ENCODE results near the gene GSDMA. TPM values are rescaled to one million over a fixed set of nuclear protein-coding genes. Genes with fewer than 3 reads are reported as not detected.

GSDMA gene
- total RNA-seq, 1 donor from 2014 or later, result not detected

DNA sequence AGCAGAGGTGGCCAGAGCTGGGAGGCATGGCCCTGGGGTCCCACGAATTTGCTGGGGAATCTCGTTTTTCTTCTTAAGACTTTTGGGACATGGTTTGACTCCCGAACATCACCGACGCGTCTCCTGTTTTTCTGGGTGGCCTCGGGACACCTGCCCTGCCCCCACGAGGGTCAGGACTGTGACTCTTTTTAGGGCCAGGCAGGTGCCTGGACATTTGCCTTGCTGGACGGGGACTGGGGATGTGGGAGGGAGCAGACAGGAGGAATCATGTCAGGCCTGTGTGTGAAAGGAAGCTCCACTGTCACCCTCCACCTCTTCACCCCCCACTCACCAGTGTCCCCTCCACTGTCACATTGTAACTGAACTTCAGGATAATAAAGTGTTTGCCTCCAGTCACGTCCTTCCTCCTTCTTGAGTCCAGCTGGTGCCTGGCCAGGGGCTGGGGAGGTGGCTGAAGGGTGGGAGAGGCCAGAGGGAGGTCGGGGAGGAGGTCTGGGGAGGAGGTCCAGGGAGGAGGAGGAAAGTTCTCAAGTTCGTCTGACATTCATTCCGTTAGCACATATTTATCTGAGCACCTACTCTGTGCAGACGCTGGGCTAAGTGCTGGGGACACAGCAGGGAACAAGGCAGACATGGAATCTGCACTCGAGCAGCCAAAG lies 54.7 kb downstream of the GSDMA start:
- intact Hi-C loops (cut with micrococcal nuclease), result no loop called here
- TF ChIP-seq, protein P1, sequence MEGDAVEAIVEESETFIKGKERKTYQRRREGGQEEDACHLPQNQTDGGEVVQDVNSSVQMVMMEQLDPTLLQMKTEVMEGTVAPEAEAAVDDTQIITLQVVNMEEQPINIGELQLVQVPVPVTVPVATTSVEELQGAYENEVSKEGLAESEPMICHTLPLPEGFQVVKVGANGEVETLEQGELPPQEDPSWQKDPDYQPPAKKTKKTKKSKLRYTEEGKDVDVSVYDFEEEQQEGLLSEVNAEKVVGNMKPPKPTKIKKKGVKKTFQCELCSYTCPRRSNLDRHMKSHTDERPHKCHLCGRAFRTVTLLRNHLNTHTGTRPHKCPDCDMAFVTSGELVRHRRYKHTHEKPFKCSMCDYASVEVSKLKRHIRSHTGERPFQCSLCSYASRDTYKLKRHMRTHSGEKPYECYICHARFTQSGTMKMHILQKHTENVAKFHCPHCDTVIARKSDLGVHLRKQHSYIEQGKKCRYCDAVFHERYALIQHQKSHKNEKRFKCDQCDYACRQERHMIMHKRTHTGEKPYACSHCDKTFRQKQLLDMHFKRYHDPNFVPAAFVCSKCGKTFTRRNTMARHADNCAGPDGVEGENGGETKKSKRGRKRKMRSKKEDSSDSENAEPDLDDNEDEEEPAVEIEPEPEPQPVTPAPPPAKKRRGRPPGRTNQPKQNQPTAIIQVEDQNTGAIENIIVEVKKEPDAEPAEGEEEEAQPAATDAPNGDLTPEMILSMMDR (IDR thresholded peaks at IDR 0.05), result no peak
- no peaks in the 10 kb centered on the region for H3K9me3 Mint-ChIP-seq
- DNase-seq (no peak), ATAC-seq (ENCODE audit: low read depth) (no peak)
- H3K4me1 Mint-ChIP-seq, result peaks cover 5% of the 10 kb centered on the region
- ChIA-PET POLR2A (interaction anchor here (0.6 kb wide), 1 partner anchor 550 kb away, joined by 3 read pairs; no protein-coding TSS in a partner anchor), CTCF (no interaction called here)
- H3K4me3 Mint-ChIP-seq, result no peak overlapping the region
- H3K36me3 Mint-ChIP-seq (ENCODE audit: low read depth), result peaks cover 41% of the 10 kb centered on the region
- H3K27me3 Mint-ChIP-seq, result peaks cover 2% of the 10 kb centered on the region
- H3K27ac Mint-ChIP-seq, result no peak overlapping the region

- no peak for ATAC-seq (ENCODE audit: low read depth)
- intact Hi-C loops (cut with micrococcal nuclease), result no loop called here
- TF ChIP-seq, protein P1 (IDR thresholded peaks at IDR 0.05), result no peak
- ChIA-PET CTCF (interaction anchor here (1.1 kb wide), 1 partner anchor 9 kb away, joined by 3 read pairs; no protein-coding TSS in a partner anchor), POLR2A (interaction anchor here (0.6 to 1.1 kb wide), 3 partner anchors 90 to 551 kb away, joined by 3 read pairs; partner anchors contain the start of gene CASC3)
- Mint-ChIP-seq H3K27ac (no peak overlapping the region), H3K4me1 (peaks cover 5% of the 10 kb centered on the region), H3K9me3 (no peaks in the 10 kb centered on the region), H3K36me3 (ENCODE audit: low read depth) (peaks cover 47% of the 10 kb centered on the region), H3K27me3 (peaks cover 2% of the 10 kb centered on the region), H3K4me3 (no peak overlapping the region)
- DNase-seq, result no peak
Measured at GRCh38 chr17:40018211-40019121, 55.7 kb downstream of the GSDMA start.

GRCh38 chr17:40019140-40019991 lies 56.6 kb downstream of the GSDMA start:
- peaks cover 54% of the 10 kb centered on the region for H3K36me3 Mint-ChIP-seq (ENCODE audit: low read depth)
- TF ChIP-seq, protein P1 (IDR thresholded peaks at IDR 0.05), result no peak
- ATAC-seq (ENCODE audit: low read depth), result no peak
- intact Hi-C loops (cut with micrococcal nuclease), result no loop called here
- H3K27me3 Mint-ChIP-seq, result no peaks in the 10 kb centered on the region
- H3K4me3 Mint-ChIP-seq, result no peak overlapping the region
- H3K4me1 Mint-ChIP-seq, result no peaks in the 10 kb centered on the region
- CTCF ChIA-PET, result interaction anchor here (1.1 kb wide), 1 partner anchor 9 kb away, joined by 3 read pairs; no protein-coding TSS in a partner anchor
- DNase-seq, result no peak
- H3K27ac Mint-ChIP-seq, result no peak overlapping the region
- H3K9me3 Mint-ChIP-seq, result no peaks in the 10 kb centered on the region
- POLR2A ChIA-PET, result interaction anchor here (0.6 to 1.1 kb wide), 3 partner anchors 89 to 393 kb away, joined by 3 read pairs; partner anchors contain the start of genes CASC3 and PPP1R1B

- no peaks in the 10 kb centered on the region for H3K4me1 Mint-ChIP-seq
- no peaks in the 10 kb centered on the region for H3K27me3 Mint-ChIP-seq
- DNase-seq (no peak), ATAC-seq (ENCODE audit: low read depth) (no peak)
- TF ChIP-seq, protein P1 (IDR thresholded peaks at IDR 0.05), result no peak
- no peaks in the 10 kb centered on the region for H3K9me3 Mint-ChIP-seq
- H3K27ac Mint-ChIP-seq, result no peak overlapping the region
- intact Hi-C loops (cut with micrococcal nuclease), result no loop called here
- H3K36me3 Mint-ChIP-seq (ENCODE audit: low read depth), result peaks cover 57% of the 10 kb centered on the region
- CTCF ChIA-PET, result no interaction called here
- no peak overlapping the region for H3K4me3 Mint-ChIP-seq
- POLR2A ChIA-PET, result interaction anchor here (0.7 kb wide), 1 partner anchor 393 kb away, joined by 3 read pairs; the partner anchor contains the start of gene PPP1R1B
Measured at GRCh38 chr17:40020146-40020545, 57.3 kb downstream of the GSDMA start.

Measured in activated B cell treated with CpG ODN at 0.5 μM for 24 hours (primary cell).